Natural killer cell (primary cell): ENCODE data around the gene RSPH9. TPM values are rescaled to one million over a fixed set of nuclear protein-coding genes. Genes with fewer than 3 reads are reported as not detected.

Source experiments
- ATAC-seq, 3 donors: fragments of 150-1000 bp in 2 of 3; fragments of 200-7000 bp in 1 of 3; cut with Tn5 transposase; 1 replicate in 1 of 3; 2 replicates in 2 of 3; pipeline ENCODE4 v1.10.0; 2021; ENCODE audit warnings: mild to moderate bottlenecking in 2 of 3, moderate library complexity in 2 of 3
- DNase-seq, 2 donors: peaks; one replicate each; pipeline versions ENCODE4 v3.0.0 to v3.0.0-alpha.2; 2013 to 2021; ENCODE audit warnings: mixed read lengths in 1 of 2
- H3K27ac ChIP-seq: one replicate; pipeline ENCODE4 v1.5.1; 2013; ENCODE audit warnings: mild to moderate bottlenecking, low read length
- H3K27me3 ChIP-seq: one replicate; pipeline ENCODE4 v1.6.1; 2013; ENCODE audit warnings: low read length; ENCODE audit not compliant: control insufficient read depth, insufficient read depth
- H3K36me3 ChIP-seq: one replicate; pipeline ENCODE4 v1.6.1; 2013; ENCODE audit warnings: low read length; ENCODE audit not compliant: control insufficient read depth, insufficient read depth
- H3K4me1 ChIP-seq: one replicate; pipeline ENCODE4 v1.6.1; 2013; ENCODE audit warnings: low read length; ENCODE audit not compliant: control insufficient read depth, insufficient read depth
- H3K4me3 ChIP-seq: one replicate; pipeline ENCODE4 v1.5.1; 2013; ENCODE audit warnings: low read length
- H3K9me3 ChIP-seq: one replicate; pipeline ENCODE4 v1.6.1; 2013; ENCODE audit warnings: low read length; ENCODE audit not compliant: control insufficient read depth, insufficient read depth
- H3K27ac Mint-ChIP-seq, 2 donors: one replicate each; pipeline ENCODE4 v1.8.0; 2022; ENCODE audit warnings: mild to moderate bottlenecking in 2 of 2, mixed read lengths in 2 of 2, moderate library complexity in 1 of 2
- H3K27me3 Mint-ChIP-seq, 2 donors: one replicate each; pipeline ENCODE4 v1.8.0; 2022; ENCODE audit warnings: low read depth in 2 of 2, mixed read lengths in 2 of 2
- H3K36me3 Mint-ChIP-seq: one replicate; pipeline ENCODE4 v1.8.0; 2022; ENCODE audit warnings: mixed read lengths
- H3K4me1 Mint-ChIP-seq, 2 donors: one replicate each; pipeline ENCODE4 v1.8.0; 2022; ENCODE audit warnings: mixed read lengths in 2 of 2
- H3K4me3 Mint-ChIP-seq: one replicate; pipeline ENCODE4 v1.8.0; 2022; ENCODE audit warnings: mild to moderate bottlenecking, moderate library complexity, mixed read lengths
- H3K9me3 Mint-ChIP-seq, 2 donors: one replicate each; pipeline ENCODE4 v1.8.0; 2022; ENCODE audit warnings: mixed read lengths in 2 of 2
- CTCF ChIP-seq: fragments of 200-600 bp; IDR thresholded peaks from one replicate; pipeline ENCODE4 v1.8.0; 2022; ENCODE audit warnings: antibody characterized with exemption
- WGBS: methylation state at CpG from one replicate; pipeline ENCODE4 v1.1.7; 2013; ENCODE audit warnings: missing lambda C conversion rate; ENCODE audit not compliant: insufficient coverage; 5-methylcytosine and 5-hydroxymethylcytosine counted together
- intact Hi-C: fragments of 100-400 bp; cut with micrococcal nuclease; formaldehyde crosslinking; loops from one replicate; pipeline ENCODE4 v1.14.2; 2022
- total RNA-seq, 4 donors: library from RNA; stranded (reverse); fragments of 120-200 nt in 1 of 4; gene quantifications; one replicate each; pipeline versions ENCODE4 v1.2.3 to v1.2.4, GENCODE V29; 2013 to 2022

Gene RSPH9
- total RNA-seq, 3 donors from 2014 or later (not counting 1 experiment from before 2014, with no cell fraction given) = 0.23 TPM; not detected in 2

- no peaks in the 10 kb centered on the region for H3K4me1 Mint-ChIP-seq
- no peaks in the 10 kb centered on the region for H3K36me3 Mint-ChIP-seq
- H3K9me3 ChIP-seq = no peaks in the 10 kb centered on the region
- no peaks in the 10 kb centered on the region for H3K27me3 ChIP-seq
- no peak overlapping the region for H3K4me3 Mint-ChIP-seq
- intact Hi-C loops = no loop called here
- H3K4me1 ChIP-seq = no peaks in the 10 kb centered on the region
- no peak for ATAC-seq
- H3K36me3 ChIP-seq = no peaks in the 10 kb centered on the region
- no peak for DNase-seq
- WGBS = 81% methylated on average over 9 of the region's 9 CpGs
- no peak overlapping the region for H3K27ac Mint-ChIP-seq
- peaks cover 21 to 25% of the 10 kb centered on the region in 2 donors for H3K27me3 Mint-ChIP-seq
- TF ChIP-seq CTCF = no peak
- no peak overlapping the region for H3K4me3 ChIP-seq
- H3K27ac ChIP-seq = no peak overlapping the region
- H3K9me3 Mint-ChIP-seq = no peaks in the 10 kb centered on the region
Observed at GRCh38 chr6:43695215-43695966, 50.6 kb downstream of the RSPH9 start.

- no peak for ATAC-seq
Observed at GRCh38 chr6:43695967-43696291, 51.1 kb downstream of the RSPH9 start.

GRCh38 chr6:43697421-43697820 is 52.6 kb downstream of the RSPH9 start:
- H3K9me3 ChIP-seq = no peaks in the 10 kb centered on the region
- DNase-seq (no peak), ATAC-seq (no peak)
- H3K4me3 ChIP-seq = no peak overlapping the region
- no peaks in the 10 kb centered on the region for H3K36me3 ChIP-seq
- Mint-ChIP-seq H3K27me3 (peaks cover 21 to 32% of the 10 kb centered on the region in 2 donors), H3K4me1 (no peaks in the 10 kb centered on the region), H3K9me3 (no peaks in the 10 kb centered on the region), H3K4me3 (no peak overlapping the region), H3K36me3 (no peaks in the 10 kb centered on the region), H3K27ac (no peak overlapping the region)
- intact Hi-C loops = no loop called here
- TF ChIP-seq CTCF = no peak
- H3K27me3 ChIP-seq = no peaks in the 10 kb centered on the region
- no peaks in the 10 kb centered on the region for H3K4me1 ChIP-seq
- no peak overlapping the region for H3K27ac ChIP-seq
- WGBS = 84% methylated on average over 3 of the region's 3 CpGs

More at GRCh38 chr6:43695967-43696291, 51.1 kb downstream of the RSPH9 start:
- Histone ChIP-seq H3K4me3 (no peak overlapping the region), H3K36me3 (no peaks in the 10 kb centered on the region), H3K27ac (no peak overlapping the region), H3K4me1 (no peaks in the 10 kb centered on the region), H3K27me3 (no peaks in the 10 kb centered on the region), H3K9me3 (no peaks in the 10 kb centered on the region)
- H3K4me3 Mint-ChIP-seq = no peak overlapping the region
- no peaks in the 10 kb centered on the region for H3K4me1 Mint-ChIP-seq
- DNase-seq = no peak
- no peak overlapping the region for H3K27ac Mint-ChIP-seq
- H3K27me3 Mint-ChIP-seq = peaks cover 21 to 26% of the 10 kb centered on the region in 2 donors
- no peaks in the 10 kb centered on the region for H3K9me3 Mint-ChIP-seq
- TF ChIP-seq CTCF = no peak
- 85% methylated on average over 4 of the region's 4 CpGs for WGBS
- H3K36me3 Mint-ChIP-seq = no peaks in the 10 kb centered on the region
- intact Hi-C loops = no loop called here
